PC-3 (cell line): Measurements from ENCODE around the gene CST1. TPM values are rescaled to one million over a fixed set of nuclear protein-coding genes. Genes with fewer than 3 reads are reported as not detected.

Experiments used
- ATAC-seq: fragments of 200-7000 bp; cut with Tn5 transposase; 2 replicates; pipeline ENCODE4 v1.9.1; 2020; ENCODE audit warnings: mild to moderate bottlenecking, moderate library complexity
- BruUV-seq: library from RNA; stranded (reverse); fragments of 400-500 nt; replicated peaks from 2 replicates; lab custom pipeline; 2021; lab: Mats Ljungman, UMichigan
- CTCF ChIA-PET: fragments of 300-600 bp; sonication (Branson Sonifier 250); formaldehyde crosslinking; loops from one replicate; lab custom pipeline; 2022; ENCODE audit warnings: antibody characterized with exemption; lab: Charles Lee
- POLR2A ChIA-PET: fragments of 300-600 bp; sonication (Branson Sonifier 250); formaldehyde crosslinking; loops from one replicate; lab custom pipeline; 2022; ENCODE audit warnings: antibody characterized with exemption; ENCODE audit not compliant: unreplicated experiment; lab: Charles Lee
- DNase-seq: peaks from one replicate; pipeline ENCODE4 v3.0.0-alpha.2; 2015
- H2AFZ ChIP-seq: fragments of 300-600 bp; sonication (generic); 2 replicates; pipeline ENCODE4 v1.6.0; 2016; ENCODE audit warnings: antibody characterized with exemption, low read length
- H3F3A ChIP-seq: fragments of 300-600 bp; sonication (generic); one replicate; pipeline ENCODE4 v1.6.0; 2017; ENCODE audit warnings: antibody characterized with exemption, low read length, control low read depth, mild to moderate bottlenecking; ENCODE audit not compliant: unreplicated experiment
- H3K27ac ChIP-seq: fragments of 300-600 bp; sonication (generic); 2 replicates; pipeline ENCODE4 v1.5.1; 2016; ENCODE audit warnings: mild to moderate bottlenecking, low read length
- H3K27me3 ChIP-seq: fragments of 300-600 bp; sonication (generic); 2 replicates; pipeline ENCODE4 v1.6.1; 2016; ENCODE audit warnings: low read length, mixed read lengths
- H3K36me3 ChIP-seq: fragments of 300-600 bp; sonication (generic); 2 replicates; pipeline ENCODE4 v1.6.1; 2016; ENCODE audit warnings: low read depth, mixed run types, low read length, mixed read lengths
- H3K4me1 ChIP-seq: fragments of 300-600 bp; sonication (generic); 2 replicates; pipeline ENCODE4 v1.5.1; 2016; ENCODE audit warnings: low read length; ENCODE audit not compliant: insufficient read depth
- H3K4me2 ChIP-seq: fragments of 300-600 bp; sonication (generic); 2 replicates; pipeline ENCODE4 v1.6.0; 2016; ENCODE audit warnings: low read length
- H3K4me3 ChIP-seq: fragments of 300-600 bp; sonication (generic); 2 replicates; pipeline ENCODE4 v1.5.1; 2016; ENCODE audit warnings: mild to moderate bottlenecking, low read length, mixed read lengths
- H3K79me2 ChIP-seq: fragments of 300-600 bp; sonication (generic); 2 replicates; pipeline ENCODE4 v1.6.1; 2017; ENCODE audit warnings: low read length, mixed read lengths
- H3K9ac ChIP-seq: fragments of 300-600 bp; sonication (generic); 2 replicates; pipeline ENCODE4 v1.6.0; 2016; ENCODE audit warnings: mild to moderate bottlenecking, low read length
- H3K9me2 ChIP-seq: fragments of 300-600 bp; sonication (generic); replicated peaks from 2 replicates; pipeline ENCODE4 v1.6.1; 2016; ENCODE audit warnings: mixed run types, low read length, mixed read lengths
- H3K9me3 ChIP-seq: fragments of 300-600 bp; sonication (generic); 2 replicates; pipeline ENCODE4 v1.6.1; 2016; ENCODE audit warnings: low read length, mixed read lengths
- H4K20me1 ChIP-seq: fragments of 300-600 bp; sonication (generic); 2 replicates; pipeline ENCODE4 v1.6.1; 2016; ENCODE audit warnings: low read length, mixed read lengths
- CTCF ChIP-seq: fragments of 300-600 bp; sonication (generic); conservative IDR thresholded peaks from 2 replicates; pipeline ENCODE4 v1.5.1; 2017; ENCODE audit warnings: antibody characterized with exemption, low read depth, mild to moderate bottlenecking, low read length
- EZH2 ChIP-seq: fragments of 300-600 bp; sonication (generic); IDR thresholded peaks from one replicate; pipeline ENCODE4 v1.6.1; 2017; ENCODE audit warnings: antibody characterized with exemption, mild to moderate bottlenecking, low read length; ENCODE audit not compliant: unreplicated experiment
- EZH2phosphoT487 ChIP-seq: fragments of 300-600 bp; sonication (generic); IDR thresholded peaks from 2 replicates; pipeline ENCODE4 v1.6.1; 2018; ENCODE audit warnings: mild to moderate bottlenecking, antibody characterized with exemption, low read length, borderline replicate concordance
- intact Hi-C: fragments of 100-400 bp; cut with micrococcal nuclease; formaldehyde crosslinking; loops from 2 replicates; pipeline ENCODE4 v1.9.0; 2023
- total RNA-seq: library from RNA; depleted of rRNA; stranded (reverse); fragments of >200 nt; gene quantifications from 2 replicates; pipeline ENCODE4 v1.2.3, GENCODE V29; 2014

The CST1 gene
- total RNA-seq, 1 experiment from 2014 or later, result 0.22 TPM

- intact Hi-C loops, result no loop called here
- Histone ChIP-seq H3K9me2 (no peaks in the 10 kb centered on the region), H3K36me3 (no peaks in the 10 kb centered on the region), H3K27me3 (peaks cover 6% of the 10 kb centered on the region; the same call in 1 of the 2 replicates), H4K20me1 (no peaks in the 10 kb centered on the region), H3K79me2 (no peaks in the 10 kb centered on the region), H3F3A (no peaks in the 10 kb centered on the region), H3K9me3 (no peaks in the 10 kb centered on the region), H3K4me3 (no peak overlapping the region), H3K27ac (peak overlapping the region; percentile 10; the same call in 1 of the 2 replicates), H3K4me2 (peak overlapping the region; percentile 41), H2AFZ (no peak overlapping the region), H3K9ac (no peak overlapping the region), H3K4me1 (peaks cover 19% of the 10 kb centered on the region)
- no peak for DNase-seq
- no peak for TF ChIP-seq EZH2phosphoT487
- TF ChIP-seq CTCF, result no peak
- TF ChIP-seq EZH2, result no peak
- no peak for ATAC-seq
- POLR2A ChIA-PET, result no interaction called here
- CTCF ChIA-PET, result no interaction called here
- no TSS peak for BruUV-seq
Measured at GRCh38 chr20:23794841-23795240, 44.1 kb upstream of the CST1 start.

DNA sequence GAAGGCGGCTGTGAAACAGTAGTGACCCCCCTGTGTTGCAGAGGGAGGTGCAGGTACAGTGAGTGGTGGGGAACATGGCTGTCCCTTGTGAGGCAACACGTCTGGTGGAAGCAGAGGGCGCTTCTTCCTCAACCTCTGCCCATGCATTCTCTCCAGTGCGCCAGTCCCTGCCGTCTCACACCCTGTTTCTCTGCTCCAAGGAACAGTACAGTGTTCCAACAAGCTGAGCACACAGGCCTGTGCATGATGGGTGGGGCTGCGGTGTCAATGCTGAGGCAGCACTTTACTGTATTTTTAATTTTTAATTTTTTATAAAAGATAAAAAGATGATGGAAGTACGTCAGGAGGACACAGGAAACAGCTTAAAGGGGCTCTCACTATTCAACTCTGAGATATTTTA, 43.3 kb upstream of the CST1 start:
- Histone ChIP-seq H3K27ac (no peak overlapping the region), H3K9ac (no peak overlapping the region), H3K36me3 (no peaks in the 10 kb centered on the region), H3K9me2 (no peaks in the 10 kb centered on the region), H3K9me3 (no peaks in the 10 kb centered on the region), H3K27me3 (peaks cover 6% of the 10 kb centered on the region; the same call in 1 of the 2 replicates), H3K4me3 (no peak overlapping the region), H2AFZ (no peak overlapping the region), H4K20me1 (no peaks in the 10 kb centered on the region), H3F3A (no peaks in the 10 kb centered on the region), H3K4me2 (no peak overlapping the region), H3K79me2 (no peaks in the 10 kb centered on the region), H3K4me1 (peaks cover 19% of the 10 kb centered on the region)
- ChIA-PET POLR2A (no interaction called here), CTCF (no interaction called here)
- intact Hi-C loops, result no loop called here
- ATAC-seq (no peak), DNase-seq (no peak)
- TF ChIP-seq EZH2phosphoT487, result no peak
- TF ChIP-seq CTCF, result no peak
- TF ChIP-seq EZH2, result no peak
- no TSS peak for BruUV-seq

- no peak overlapping the region for H3K4me2 ChIP-seq
- DNase-seq, result no peak
- POLR2A ChIA-PET, result no interaction called here
- no TSS peak for BruUV-seq
- ATAC-seq, result no peak
- H3K4me1 ChIP-seq, result no peaks in the 10 kb centered on the region
- no peaks in the 10 kb centered on the region for H4K20me1 ChIP-seq
- H3K9me3 ChIP-seq, result no peaks in the 10 kb centered on the region
- no peaks in the 10 kb centered on the region for H3F3A ChIP-seq
- peaks cover 17% of the 10 kb centered on the region; the same call in 1 of the 2 replicates for H3K27me3 ChIP-seq
- no peak overlapping the region for H3K27ac ChIP-seq
- no peak for TF ChIP-seq EZH2
- no peak for TF ChIP-seq EZH2phosphoT487
- no peak for TF ChIP-seq CTCF
- H3K9ac ChIP-seq, result no peak overlapping the region
- H3K9me2 ChIP-seq, result no peaks in the 10 kb centered on the region
- no peaks in the 10 kb centered on the region for H3K36me3 ChIP-seq
- H3K79me2 ChIP-seq, result no peaks in the 10 kb centered on the region
- no peak overlapping the region for H2AFZ ChIP-seq
- CTCF ChIA-PET, result no interaction called here
- no peak overlapping the region for H3K4me3 ChIP-seq
- intact Hi-C loops, result no loop called here
Measured at GRCh38 chr20:23783447-23783846, 32.7 kb upstream of the CST1 start.
